Vagina (tissue), 2 donors: ENCODE data around the gene LRRC1.

Experiments used
- CTCF ChIP-seq, 3 experiments: fragments of 450-650 bp in 2 of 3; fragments of 200-600 bp in 1 of 3; sonication (generic) in 1 of 3; IDR thresholded peaks; one replicate each; pipeline ENCODE4 v1.5.1; 2017 to 2019; ENCODE audit warnings: antibody characterized with exemption in 3 of 3, mild to moderate bottlenecking in 2 of 3, moderate library complexity in 2 of 3
- POLR2A ChIP-seq, 2 donors: fragments of 450-650 bp; IDR thresholded peaks; one replicate each; pipeline ENCODE4 v1.6.1; 2017; ENCODE audit warnings: antibody characterized with exemption in 2 of 2, mild to moderate bottlenecking in 2 of 2, moderate library complexity in 2 of 2
- POLR2AphosphoS5 ChIP-seq, 2 donors: sonication (generic); formaldehyde crosslinking; IDR thresholded peaks; one replicate each; pipeline ENCODE4 v1.9.0; 2017; ENCODE audit warnings: antibody characterized with exemption in 2 of 2, mild to moderate bottlenecking in 2 of 2, low read depth in 1 of 2; ENCODE audit not compliant: insufficient read depth in 1 of 2

DNA sequence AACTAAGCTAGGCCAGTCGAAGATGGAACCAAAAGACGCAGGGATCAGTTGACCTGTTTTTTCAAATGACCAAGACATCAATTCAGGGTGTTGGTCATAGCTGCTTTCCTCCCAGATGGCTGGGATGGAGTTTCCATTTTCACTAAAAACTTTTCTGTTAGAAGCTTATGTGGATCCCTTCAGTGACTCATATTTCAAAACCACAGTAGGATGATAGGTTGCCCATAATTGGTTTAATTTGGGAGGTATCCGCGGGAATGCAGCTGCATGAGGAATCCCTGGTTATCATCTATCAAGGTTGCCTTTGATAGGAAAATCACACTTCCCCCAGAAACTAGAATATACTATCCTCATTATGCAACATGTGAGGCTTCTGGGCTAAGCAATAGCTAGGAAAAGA, 165.5 kb downstream of the LRRC1 start:
- TF ChIP-seq CTCF (IDR thresholded peaks at IDR 0.05) (no peak), POLR2A (IDR thresholded peaks at IDR 0.05) (no peak), POLR2AphosphoS5 (IDR thresholded peaks at IDR 0.05; ENCODE audit: insufficient read depth in 1 of 2, low read depth in 1 of 2) (no peak)
